ENCODE results near the gene KRTAP4-16.

- TF ChIP-seq, protein P1, sequence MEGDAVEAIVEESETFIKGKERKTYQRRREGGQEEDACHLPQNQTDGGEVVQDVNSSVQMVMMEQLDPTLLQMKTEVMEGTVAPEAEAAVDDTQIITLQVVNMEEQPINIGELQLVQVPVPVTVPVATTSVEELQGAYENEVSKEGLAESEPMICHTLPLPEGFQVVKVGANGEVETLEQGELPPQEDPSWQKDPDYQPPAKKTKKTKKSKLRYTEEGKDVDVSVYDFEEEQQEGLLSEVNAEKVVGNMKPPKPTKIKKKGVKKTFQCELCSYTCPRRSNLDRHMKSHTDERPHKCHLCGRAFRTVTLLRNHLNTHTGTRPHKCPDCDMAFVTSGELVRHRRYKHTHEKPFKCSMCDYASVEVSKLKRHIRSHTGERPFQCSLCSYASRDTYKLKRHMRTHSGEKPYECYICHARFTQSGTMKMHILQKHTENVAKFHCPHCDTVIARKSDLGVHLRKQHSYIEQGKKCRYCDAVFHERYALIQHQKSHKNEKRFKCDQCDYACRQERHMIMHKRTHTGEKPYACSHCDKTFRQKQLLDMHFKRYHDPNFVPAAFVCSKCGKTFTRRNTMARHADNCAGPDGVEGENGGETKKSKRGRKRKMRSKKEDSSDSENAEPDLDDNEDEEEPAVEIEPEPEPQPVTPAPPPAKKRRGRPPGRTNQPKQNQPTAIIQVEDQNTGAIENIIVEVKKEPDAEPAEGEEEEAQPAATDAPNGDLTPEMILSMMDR (conservative IDR thresholded peaks at IDR 0.05; ENCODE audit: low read length) = no peak
- no peak for TF ChIP-seq EZH2phosphoT487 (IDR thresholded peaks at IDR 0.05; ENCODE audit: borderline replicate concordance)
Observed at GRCh38 chr17:41065829-41066624, 36.0 kb downstream of the KRTAP4-16 start, which contains the start of gene KRTAP2-4.

Data from Loucy (cell line).